K562 (cell line): ENCODE results near the gene FGF22. TPM values are rescaled to one million over a fixed set of nuclear protein-coding genes. Genes with fewer than 3 reads are reported as not detected.
A peak's percentile ranks its signal among the peaks of the same experiment; 100 is the strongest.

Source experiments
- ATAC-seq: fragments of 200-7000 bp; cut with Tn5 transposase; 3 replicates; pipeline ENCODE4 v1.9.1; 2020; ENCODE audit warnings: moderate library complexity
- BruUV-seq: library from RNA; stranded (reverse); fragments of 400-500 nt; replicated peaks from 2 replicates; lab custom pipeline; 2021; lab: Mats Ljungman, UMichigan
- CTCF ChIA-PET: fragments of 300-600 bp; formaldehyde crosslinking; extraction: SDS; loops from one replicate; lab custom pipeline; 2021; ENCODE audit warnings: low intra/inter-chr PET ratio; lab: Yijun Ruan, JAX
- POLR2A ChIA-PET: fragments of 300-600, 350-650 bp; sonication (Branson Sonifier 250); formaldehyde crosslinking; extraction: SDS; loops from one replicate; lab custom pipeline; 2021; ENCODE audit warnings: antibody characterized with exemption, inconsistent platforms; lab: Yijun Ruan, JAX
- DNase-seq, 4 experiments: peaks; one replicate each; pipeline versions ENCODE4 v3.0.0 to v3.0.0-alpha.2; 2011 to 2018; ENCODE audit warnings: low spot score in 3 of 4, mixed read lengths in 3 of 4; ENCODE audit errors: extremely low read depth in 1 of 4
- FAIRE-seq: peaks from 2 replicates; lab custom pipeline; 2011; peaks lifted over from hg19 to GRCh38; lab: Jason Lieb, UNC
- H2AFZ ChIP-seq: 2 replicates; pipeline ENCODE4 v1.6.0; 2011; ENCODE audit warnings: low read depth, low read length, control low read depth, inconsistent platforms
- H3K27ac ChIP-seq: fragments of 200-600 bp; 3 replicates; pipeline ENCODE4 v1.8.0; 2011; ENCODE audit warnings: low read depth, mild to moderate bottlenecking, control low read depth, inconsistent platforms, low read length, moderate library complexity, mixed read lengths; ENCODE audit errors: extremely low read depth
- H3K27me3 ChIP-seq, 2 experiments: fragments of 300-600 bp in 1 of 2; 2 replicates in 1 of 2; 3 replicates in 1 of 2; pipeline versions ENCODE4 v1.6.0 to v1.8.0; 2011; ENCODE audit warnings: inconsistent platforms in 2 of 2, low read length in 2 of 2, mild to moderate bottlenecking in 1 of 2, mixed read lengths in 1 of 2, moderate library complexity in 1 of 2; ENCODE audit not compliant: control insufficient read depth in 2 of 2, insufficient read depth in 2 of 2
- H3K36me3 ChIP-seq: fragments of 300-600 bp; 3 replicates; pipeline ENCODE4 v1.8.0; 2011; ENCODE audit warnings: mild to moderate bottlenecking, low read length, inconsistent platforms; ENCODE audit not compliant: control insufficient read depth, insufficient read depth
- H3K4me1 ChIP-seq, 2 experiments: fragments of 200-600 bp in 1 of 2; replicated peaks in 1 of 2; 2 replicates in 1 of 2; 3 replicates in 1 of 2; pipeline versions ENCODE4 v1.5.1 to v1.8.0; 2011; ENCODE audit warnings: inconsistent platforms in 2 of 2, low read length in 2 of 2, mild to moderate bottlenecking in 1 of 2, mixed read lengths in 1 of 2, moderate library complexity in 1 of 2; ENCODE audit not compliant: control insufficient read depth in 2 of 2, insufficient read depth in 2 of 2
- H3K4me2 ChIP-seq: 2 replicates; pipeline ENCODE4 v1.6.1; 2011; ENCODE audit warnings: low read length, control low read depth, inconsistent platforms, mixed read lengths; ENCODE audit not compliant: insufficient read depth
- H3K4me3 ChIP-seq: fragments of 200-600 bp; sonication (generic), shearing (Covaris generic); 2 replicates; pipeline ENCODE4 v1.5.1; 2016; ENCODE audit warnings: control low read depth, inconsistent platforms
- H3K79me2 ChIP-seq: fragments of 200-600 bp; 3 replicates; pipeline ENCODE4 v1.8.0; 2011; ENCODE audit warnings: low read length, inconsistent platforms; ENCODE audit not compliant: control insufficient read depth, insufficient read depth
- H3K9ac ChIP-seq, 2 experiments: 2 replicates each; pipeline versions ENCODE4 v1.6.0 to v1.6.1; 2011; ENCODE audit warnings: low read depth in 2 of 2, low read length in 2 of 2, control low read depth in 1 of 2, inconsistent platforms in 1 of 2, mild to moderate bottlenecking in 1 of 2, mixed read lengths in 1 of 2; ENCODE audit not compliant: insufficient read depth in 1 of 2
- H3K9me1 ChIP-seq: one replicate; pipeline ENCODE4 v1.6.0; 2011; ENCODE audit warnings: inconsistent platforms, mild to moderate bottlenecking, low read length, moderate library complexity; ENCODE audit not compliant: control insufficient read depth, insufficient read depth
- H3K9me3 ChIP-seq: replicated peaks from 2 replicates; pipeline ENCODE4 v1.5.1; 2011; ENCODE audit warnings: low read depth, low read length, inconsistent platforms; ENCODE audit not compliant: control insufficient read depth, insufficient read depth
- H4K20me1 ChIP-seq: replicated peaks from 2 replicates; pipeline ENCODE4 v1.6.1; 2011; ENCODE audit warnings: low read length, inconsistent platforms, mixed read lengths; ENCODE audit not compliant: control insufficient read depth, insufficient read depth
- KDM5B ChIP-seq: fragments of 200-600 bp; sonication (generic); IDR thresholded peaks from 2 replicates; pipeline ENCODE4 v1.6.1; 2012; ENCODE audit warnings: low read depth, mild to moderate bottlenecking, moderate library complexity, low read length, control low read depth, inconsistent platforms; ENCODE audit not compliant: insufficient replicate concordance
- LCOR ChIP-seq: sonication (generic); formaldehyde crosslinking; IDR thresholded peaks from 2 replicates; pipeline ENCODE4 v1.8.0; 2022; ENCODE audit warnings: mild to moderate bottlenecking, missing genetic modification reagents
- POLR2G ChIP-seq: fragments of 200-400 bp; formaldehyde crosslinking; IDR thresholded peaks from 2 replicates; pipeline ENCODE4 v1.6.1; 2017; ENCODE audit warnings: low read depth, mild to moderate bottlenecking, antibody characterized with exemption, low read length, moderate library complexity
- TCF15 ChIP-seq: fragments of 250-450 bp; sonication (Bioruptor Pico); IDR thresholded peaks from 2 replicates; pipeline ENCODE4 v1.8.0; 2022; ENCODE audit warnings: moderate library complexity, mild to moderate bottlenecking, inconsistent platforms
- ZFX ChIP-seq: sonication (generic); formaldehyde crosslinking; IDR thresholded peaks from 2 replicates; pipeline ENCODE4 v1.8.0; 2022; ENCODE audit warnings: mild to moderate bottlenecking, missing genetic modification reagents, moderate library complexity
- ZNF143 ChIP-seq: sonication (generic); formaldehyde crosslinking; IDR thresholded peaks from 2 replicates; pipeline ENCODE4 v1.9.0; 2022; ENCODE audit warnings: mild to moderate bottlenecking, missing genetic modification reagents
- WGBS: fragments of 100-300 bp; shearing (Covaris generic); methylation state at CpG from one replicate; pipeline ENCODE4 v1.1.6; 2016; ENCODE audit warnings: low coverage, mixed read lengths; ENCODE audit not compliant: insufficient coverage; ENCODE audit errors: missing lambda C conversion rate; 5-methylcytosine and 5-hydroxymethylcytosine counted together
- in situ Hi-C: fragments of 300-500 bp; cut with MboI; formaldehyde crosslinking; loops from 4 replicates; pipeline ENCODE4 v1.15.0; 2018; ENCODE audit warnings: inconsistent platforms, mixed read lengths
- intact Hi-C: fragments of 100-400 bp; cut with micrococcal nuclease; formaldehyde crosslinking; loops from 2 replicates; pipeline ENCODE4 v1.14.2; 2022
- polyA plus RNA-seq, 8 experiments: library from polyadenylated mRNA; depleted of rRNA in 4 of 8; stranded (reverse) in 5 of 8; unstranded in 3 of 8; fragments of >200 nt; fragmentation: Nextera tagmentation in 2 of 8; fragmentation: Illumina TruSeq in 1 of 8; extraction: Ambion mirVana in 2 of 8; extraction: Trizol in 1 of 8; gene quantifications; 2 replicates each; pipeline versions ENCODE4 v1.2.1 to v1.2.3, GENCODE V29; 2011 to 2014; ENCODE audit warnings: inconsistent platforms in 1 of 8, missing spikeins in 1 of 8
- total RNA-seq, 7 experiments: library from RNA; depleted of rRNA in 6 of 7; stranded (reverse); fragments of >200 nt in 6 of 7; fragmentation: Illumina TruSeq in 2 of 7; extraction: Trizol in 2 of 7; gene quantifications; 2 replicates each; pipeline versions ENCODE4 v1.2.1 to v1.2.3, GENCODE V29; 2011 to 2021; ENCODE audit warnings: low replicate concordance in 1 of 7

FGF22 gene
- total and polyA plus RNA-seq, 9 of the 15 experiments (the other 6 are each of a cell fraction or from before 2014, with no cell fraction given) = 0.14 to 2.2 (median 0.86) TPM; not detected in 4

- Histone ChIP-seq H3K27me3 (no peaks in the 10 kb centered on the region), H3K79me2 (peaks cover 2% of the 10 kb centered on the region), H2AFZ (peak overlapping the region; percentile 89), H3K4me2 (peak overlapping the region; percentile 84), H4K20me1 (no peaks in the 10 kb centered on the region), H3K27ac (no peak overlapping the region; the same call in 2 of the 3 replicates), H3K9me1 (no peaks in the 10 kb centered on the region), H3K9ac (peak overlapping the region in 1 of 2 experiments; percentile 89; a peak in 3 of 4 replicates), H3K4me3 (peak overlapping the region; percentile 47), H3K4me1 (peaks cover 4 to 60% of the 10 kb centered on the region in 2 experiments; a peak in 4 of 5 replicates), H3K36me3 (peaks cover under 1% of the 10 kb centered on the region; the same call in 1 of the 3 replicates), H3K9me3 (no peaks in the 10 kb centered on the region)
- CTCF ChIA-PET = no interaction called here
- 26% methylated on average over 10 of the region's 17 CpGs for WGBS
- TF ChIP-seq ZNF143 (CRISPR knock-in tag) (peak; percentile 38; the same call in 1 of the 2 replicates), POLR2G (peak; percentile 37; the same call in 1 of the 2 replicates), LCOR (no peak), ZFX (CRISPR knock-in tag) (peak; percentile 1; the same call in 1 of the 2 replicates), KDM5B (peak; percentile 10), TCF15 (no peak)
- POLR2A ChIA-PET = no interaction called here
- no TSS peak for BruUV-seq
- in situ Hi-C loops (no loop called here), intact Hi-C loops (no loop called here)
- FAIRE-seq = no peak
- no peak for DNase-seq
- no peak for ATAC-seq
Measured at GRCh38 chr19:638906-639252, 800 bp upstream of the FGF22 start.
